Measurements from ENCODE around the gene SULT1A3. TPM values are rescaled to one million over a fixed set of nuclear protein-coding genes. Genes with fewer than 3 reads are reported as not detected.

The SULT1A3 gene
- total RNA-seq, 1 experiment from 2014 or later: 16.8 TPM

- TF ChIP-seq POLR2AphosphoS5 (IDR thresholded peaks at IDR 0.05; ENCODE audit: low read depth, low read length): no peak
- no peak for TF ChIP-seq SIN3A (IDR thresholded peaks at IDR 0.05; ENCODE audit: borderline replicate concordance, insufficient read depth, low read depth, low read length)
- no peak for TF ChIP-seq TCF7L2 (IDR thresholded peaks at IDR 0.05; ENCODE audit: low read depth, low read length)
- TF ChIP-seq CTCF (IDR thresholded peaks at IDR 0.05): no peak
- TF ChIP-seq REST (IDR thresholded peaks at IDR 0.05; ENCODE audit: insufficient read depth in 1 of 2, low read depth in 2 of 2, low read length in 1 of 2): no peak
- no peak overlapping the region for H3K4me3 ChIP-seq (ENCODE audit: low read depth in 2 of 2, low read length in 2 of 2)
- in situ Hi-C loops (cut with HindIII; ENCODE audit: low pct_unique_long_range_greater_than_20kb, low sequenced_read_pairs) (no loop called here), intact Hi-C loops (cut with micrococcal nuclease; ENCODE audit: unreplicated experiment) (no loop called here)
- CTCF ChIA-PET: interaction anchor here (0.6 to 1.7 kb wide), 3 partner anchors 43 to 94 kb away, joined by 4 to 18 read pairs (median 4); partner anchors contain the start of gene TBX6
- no peak overlapping the region for H3K27ac ChIP-seq (ENCODE audit: low read length)
- H3K36me3 ChIP-seq (ENCODE audit: control insufficient read depth, insufficient read depth, low read length): no peaks in the 10 kb centered on the region
- no peaks in the 10 kb centered on the region for H3K27me3 ChIP-seq (ENCODE audit: control insufficient read depth, insufficient read depth, low read length)
- no peak for DNase-seq (ENCODE audit: low read depth, low spot score)
- H3K4me1 ChIP-seq (ENCODE audit: control insufficient read depth, insufficient read depth, low read length): peaks cover 6% of the 10 kb centered on the region
- POLR2A ChIA-PET: interaction anchor here (0.5 to 0.6 kb wide), 2 partner anchors 264 to 285 kb away, joined by 4 to 9 read pairs; partner anchors contain the start of gene ASPHD1
- no peak for ATAC-seq
- no peaks in the 10 kb centered on the region for H3K9me3 ChIP-seq (ENCODE audit: control insufficient read depth, insufficient read depth, low read depth, low read length)
- no TSS peak for BruUV-seq (replicated peaks)
These were observed 13.2 kb upstream of the SULT1A3 start for GRCh38 chr16:30185683-30186421.

- no TSS peak for BruUV-seq (replicated peaks)
- CTCF ChIA-PET: interaction anchor here (0.6 to 1.7 kb wide), 3 partner anchors 43 to 94 kb away, joined by 4 to 18 read pairs (median 4); partner anchors contain the start of gene TBX6
- intact Hi-C loops (cut with micrococcal nuclease; ENCODE audit: unreplicated experiment): no loop called here
- in situ Hi-C loops (cut with HindIII; ENCODE audit: low pct_unique_long_range_greater_than_20kb, low sequenced_read_pairs): no loop called here
- ATAC-seq (no peak), DNase-seq (ENCODE audit: low read depth, low spot score) (no peak)
- TF ChIP-seq POLR2AphosphoS5 (IDR thresholded peaks at IDR 0.05; ENCODE audit: low read depth, low read length): no peak
- no peak for TF ChIP-seq TCF7L2 (IDR thresholded peaks at IDR 0.05; ENCODE audit: low read depth, low read length)
- TF ChIP-seq SIN3A (IDR thresholded peaks at IDR 0.05; ENCODE audit: borderline replicate concordance, insufficient read depth, low read depth, low read length): no peak
- Histone ChIP-seq H3K36me3 (ENCODE audit: control insufficient read depth, insufficient read depth, low read length) (no peaks in the 10 kb centered on the region), H3K4me3 (ENCODE audit: low read depth in 2 of 2, low read length in 2 of 2) (no peak overlapping the region), H3K9me3 (ENCODE audit: control insufficient read depth, insufficient read depth, low read depth, low read length) (no peaks in the 10 kb centered on the region), H3K27ac (ENCODE audit: low read length) (no peak overlapping the region), H3K4me1 (ENCODE audit: control insufficient read depth, insufficient read depth, low read length) (peaks cover 6% of the 10 kb centered on the region), H3K27me3 (ENCODE audit: control insufficient read depth, insufficient read depth, low read length) (no peaks in the 10 kb centered on the region)
- POLR2A ChIA-PET: interaction anchor here (0.5 kb wide), 1 partner anchor 286 kb away, joined by 9 read pairs; the partner anchor contains the start of gene ASPHD1
These were observed 12.6 kb upstream of the SULT1A3 start for GRCh38 chr16:30186444-30186781.
